LNCaP clone FGC (cell line): ENCODE measurements around the gene MS4A4A.
"Not testable (repeated sequence)": the region's sequence is repeated elsewhere in the genome, so short reads cannot be mapped to it uniquely, and the experiment has no call there.

Experiments
- DNase-seq: peaks from one replicate; pipeline ENCODE4 v3.0.0-alpha.2; 2011; ENCODE audit warnings: low read depth
- H3K4me3 ChIP-seq: 2 replicates; pipeline ENCODE4 v1.5.1; 2011; ENCODE audit warnings: mild to moderate bottlenecking, low read depth, low read length, control low read depth
- CTCF ChIP-seq: IDR thresholded peaks from 2 replicates; pipeline ENCODE4 v1.5.1; 2012; ENCODE audit warnings: mild to moderate bottlenecking; ENCODE audit not compliant: control insufficient read depth, insufficient read depth; ENCODE audit errors: extremely low read depth

Gene MS4A4A

GRCh38 chr11:60301178-60301577 lies 20.7 kb downstream of the MS4A4A start:
- TF ChIP-seq CTCF, result no peak
- DNase-seq, result no peak

GRCh38 chr11:60301884-60302283 lies 21.4 kb downstream of the MS4A4A start:
- not testable (repeated sequence) for H3K4me3 ChIP-seq, DNase-seq

More at GRCh38 chr11:60301178-60301577, 20.7 kb downstream of the MS4A4A start:
- H3K4me3 ChIP-seq, result no peak overlapping the region

GRCh38 chr11:60303661-60304060 lies 23.2 kb downstream of the MS4A4A start:
- DNase-seq, result no peak
- no peak for TF ChIP-seq CTCF
- no peak overlapping the region for H3K4me3 ChIP-seq

GRCh38 chr11:60305906-60306619 lies 25.6 kb downstream of the MS4A4A start:
- H3K4me3 ChIP-seq, result no peak overlapping the region
- TF ChIP-seq CTCF, result no peak
- DNase-seq, result no peak

- no peak for DNase-seq
- no peak for TF ChIP-seq CTCF
- H3K4me3 ChIP-seq, result no peak overlapping the region
Measured at GRCh38 chr11:60307507-60308195, 27.2 kb downstream of the MS4A4A start.

GRCh38 chr11:60310407-60310998 lies 30.0 kb downstream of the MS4A4A start:
- TF ChIP-seq CTCF, result no peak
- no peak for DNase-seq
- H3K4me3 ChIP-seq, result no peak overlapping the region

GRCh38 chr11:60314635-60315321 lies 34.3 kb downstream of the MS4A4A start:
- no peak for TF ChIP-seq CTCF
- DNase-seq, result no peak
- no peak overlapping the region for H3K4me3 ChIP-seq
